HepG2 (cell line): ENCODE data around the gene TBC1D24. TPM values are rescaled to one million over a fixed set of nuclear protein-coding genes. Genes with fewer than 3 reads are reported as not detected.

ENCODE experiments used
- ATAC-seq: fragments of 200-7000 bp; cut with Tn5 transposase; 3 replicates; pipeline ENCODE4 v1.9.1; 2020; ENCODE audit warnings: mild to moderate bottlenecking, moderate library complexity
- BruUV-seq: library from RNA; stranded (reverse); fragments of 400-500 nt; replicated peaks from 2 replicates; lab custom pipeline; 2021; lab: Mats Ljungman, UMichigan
- CTCF ChIA-PET: fragments of 300-600 bp; formaldehyde crosslinking; extraction: SDS; loops from one replicate; lab custom pipeline; 2021; ENCODE audit warnings: low total read pairs, inconsistent platforms, low intra/inter-chr PET ratio; lab: Yijun Ruan, JAX
- POLR2A ChIA-PET: fragments of 350-600 bp; sonication (Branson Sonifier 250); formaldehyde crosslinking; loops from one replicate; lab custom pipeline; 2020; ENCODE audit warnings: antibody characterized with exemption, inconsistent platforms; lab: Yijun Ruan, JAX
- DNase-seq: peaks from one replicate; pipeline ENCODE4 v3.0.0-alpha.2; 2015; ENCODE audit warnings: low spot score
- FAIRE-seq: peaks from 3 replicates; lab custom pipeline; 2011; peaks lifted over from hg19 to GRCh38; lab: Jason Lieb, UNC
- H2AFZ ChIP-seq: one replicate; pipeline ENCODE4 v1.6.1; 2011; ENCODE audit warnings: low read length, inconsistent platforms
- H3K27ac ChIP-seq: fragments of 300-600 bp; 3 replicates; pipeline ENCODE4 v1.8.0; 2011; ENCODE audit warnings: mixed run types, mild to moderate bottlenecking, mixed read lengths, low read length, inconsistent platforms; ENCODE audit not compliant: insufficient read depth; ENCODE audit errors: extremely low read length
- H3K27me3 ChIP-seq, 2 experiments: fragments of 200-600 bp in 1 of 2; 2 replicates in 1 of 2; 3 replicates in 1 of 2; pipeline versions ENCODE4 v1.6.0 to v1.8.0; 2011; ENCODE audit warnings: low read length in 2 of 2, mild to moderate bottlenecking in 2 of 2, moderate library complexity in 2 of 2, inconsistent platforms in 1 of 2; ENCODE audit not compliant: insufficient read depth in 2 of 2, control insufficient read depth in 1 of 2
- H3K36me3 ChIP-seq, 2 experiments: fragments of 200-600 bp in 1 of 2; replicated peaks in 1 of 2; 2 replicates in 1 of 2; 3 replicates in 1 of 2; pipeline versions ENCODE4 v1.5.1 to v1.8.0; 2011; ENCODE audit warnings: low read length in 2 of 2, inconsistent platforms in 1 of 2; ENCODE audit not compliant: insufficient read depth in 2 of 2, control insufficient read depth in 1 of 2
- H3K4me1 ChIP-seq: 2 replicates; pipeline ENCODE4 v1.5.1; 2012; ENCODE audit warnings: low read length, inconsistent platforms; ENCODE audit not compliant: insufficient read depth
- H3K4me2 ChIP-seq: 2 replicates; pipeline ENCODE4 v1.6.0; 2011; ENCODE audit warnings: low read depth, low read length, inconsistent platforms
- H3K4me3 ChIP-seq, 3 experiments: fragments of 200-600 bp in 1 of 3; sonication (generic), shearing (Covaris generic) in 1 of 3; replicated peaks in 1 of 3; 2 replicates each; pipeline ENCODE4 v1.5.1; 2011 to 2016; ENCODE audit warnings: low read length in 3 of 3, inconsistent platforms in 2 of 3, low read depth in 2 of 3, mild to moderate bottlenecking in 2 of 3, control low read depth in 1 of 3, mixed read lengths in 1 of 3; ENCODE audit not compliant: insufficient read depth in 1 of 3
- H3K79me2 ChIP-seq: one replicate; pipeline ENCODE4 v1.6.1; 2011; ENCODE audit warnings: low read length, inconsistent platforms; ENCODE audit not compliant: insufficient read depth
- H3K9ac ChIP-seq: 2 replicates; pipeline ENCODE4 v1.6.0; 2011; ENCODE audit warnings: mild to moderate bottlenecking, low read depth, low read length, inconsistent platforms; ENCODE audit not compliant: insufficient read depth
- H3K9me3 ChIP-seq: 2 replicates; pipeline ENCODE4 v1.5.1; 2012; ENCODE audit warnings: mild to moderate bottlenecking, low read length
- H4K20me1 ChIP-seq: 2 replicates; pipeline ENCODE4 v1.6.0; 2011; ENCODE audit warnings: inconsistent platforms, mild to moderate bottlenecking, low read length, moderate library complexity; ENCODE audit not compliant: insufficient read depth
- CEBPB ChIP-seq: IDR thresholded peaks from 2 replicates; pipeline ENCODE4 v1.6.1; 2011; ENCODE audit warnings: low read depth, low read length, improper control_type of control experiment, borderline replicate concordance
- GTF2F1 ChIP-seq: fragments of 150-350 bp; IDR thresholded peaks from 2 replicates; pipeline ENCODE4 v1.6.1; 2014; ENCODE audit warnings: low read length
- MAF1 ChIP-seq: sonication (generic); formaldehyde crosslinking; IDR thresholded peaks from 2 replicates; pipeline ENCODE4 v1.5.0; 2020; ENCODE audit warnings: missing genetic modification reagents, borderline replicate concordance
- PAXIP1 ChIP-seq: sonication (generic); formaldehyde crosslinking; conservative IDR thresholded peaks from 2 replicates; pipeline ENCODE4 v1.4.0; 2020; ENCODE audit warnings: mild to moderate bottlenecking, missing genetic modification reagents, moderate library complexity
- ZBTB10 ChIP-seq: sonication (generic); formaldehyde crosslinking; IDR thresholded peaks from 2 replicates; pipeline ENCODE4 v1.4.0; 2020; ENCODE audit warnings: missing genetic modification reagents, borderline replicate concordance
- ZBTB2 ChIP-seq: sonication (generic); formaldehyde crosslinking; IDR thresholded peaks from 2 replicates; pipeline ENCODE4 v1.8.0; 2022; ENCODE audit warnings: low read depth, missing genetic modification reagents
- WGBS: methylation state at CpG from one replicate; pipeline ENCODE4 v1.1.6; 2017; ENCODE audit warnings: low lambda C conversion rate; 5-methylcytosine and 5-hydroxymethylcytosine counted together
- in situ Hi-C: cut with HindIII; loops from 2 replicates; pipeline ENCODE4 v1.10.0; 2017; ENCODE audit warnings: low pct_unique_long_range_greater_than_20kb; ENCODE audit not compliant: extremely low pct_ligation_motif_present
- intact Hi-C: fragments of 100-400 bp; cut with micrococcal nuclease; formaldehyde crosslinking; loops from one replicate; pipeline ENCODE4 v1.10.0; 2022; ENCODE audit not compliant: unreplicated experiment
- polyA plus RNA-seq, 8 experiments: library from polyadenylated mRNA; depleted of rRNA in 3 of 8; stranded (reverse) in 7 of 8; unstranded in 1 of 8; fragments of >200 nt; fragmentation: Illumina TruSeq in 4 of 8; extraction: Trizol in 4 of 8; gene quantifications; 2 replicates each; pipeline versions ENCODE4 v1.2.1 to v1.2.3, GENCODE V29; 2011 to 2016; ENCODE audit warnings: low read depth in 4 of 8, missing spikeins in 1 of 8, mixed read lengths in 1 of 8; ENCODE audit not compliant: insufficient read depth in 1 of 8
- total RNA-seq, 5 experiments: library from RNA; depleted of rRNA; stranded (reverse); fragments of >200 nt; fragmentation: Illumina TruSeq; extraction: Trizol; gene quantifications; 2 replicates each; pipeline ENCODE4 v1.2.3, GENCODE V29; 2016; ENCODE audit warnings: low read depth in 1 of 5

The TBC1D24 gene
- total and polyA plus RNA-seq, 2 of the 13 experiments (the other 11 are each of a cell fraction or from before 2014, with no cell fraction given) = 7.7 to 13.7 TPM

- POLR2A ChIA-PET = no interaction called here
- intact Hi-C loops = loop anchor here (5.0 kb wide), 1 partner anchor 84 kb away; the partner anchor contains the start of gene ABCA3
- Histone ChIP-seq H3K9me3 (no peaks in the 10 kb centered on the region), H3K27me3 (peaks cover 10 to 28% of the 10 kb centered on the region in 2 experiments), H4K20me1 (no peaks in the 10 kb centered on the region), H2AFZ (no peak overlapping the region), H3K27ac (no peak overlapping the region), H3K4me1 (peaks cover 26% of the 10 kb centered on the region), H3K36me3 (no peaks in the 10 kb centered on the region; a peak in 1 of 5 replicates), H3K4me3 (no peak overlapping the region), H3K9ac (no peak overlapping the region), H3K79me2 (peaks cover 13% of the 10 kb centered on the region), H3K4me2 (no peak overlapping the region)
- TF ChIP-seq CEBPB = peak; percentile 64
- TF ChIP-seq ZBTB10 (CRISPR knock-in tag) = no peak
- in situ Hi-C loops = loop anchor here (5.0 kb wide), 1 partner anchor 76 kb away; no protein-coding TSS in a partner anchor
- WGBS = 46% methylated on average over 12 of the region's 13 CpGs
- DNase-seq = no peak
- CTCF ChIA-PET = no interaction called here
- FAIRE-seq = no peak
- BruUV-seq = no TSS peak
- ATAC-seq = no peak
Measured at GRCh38 chr16:2425825-2426430, 49.0 kb upstream of the TBC1D24 start.

- H2AFZ ChIP-seq = no peak overlapping the region
- peaks cover 0 to 1% of the 10 kb centered on the region in 2 experiments; a peak in 3 of 5 replicates for H3K36me3 ChIP-seq
- intact Hi-C loops = loop anchor here (5.0 kb wide), 1 partner anchor 85 kb away; the partner anchor contains the start of gene ABCA3
- H3K9me3 ChIP-seq = no peaks in the 10 kb centered on the region
- ChIA-PET POLR2A (no interaction called here), CTCF (no interaction called here)
- no peaks in the 10 kb centered on the region for H4K20me1 ChIP-seq
- peaks cover 15% of the 10 kb centered on the region for H3K79me2 ChIP-seq
- peaks cover 33% of the 10 kb centered on the region for H3K4me1 ChIP-seq
- no peak overlapping the region for H3K4me2 ChIP-seq
- 75% methylated on average over 4 of the region's 6 CpGs for WGBS
- BruUV-seq = no TSS peak
- no peak overlapping the region for H3K4me3 ChIP-seq
- in situ Hi-C loops = loop anchor here (5.0 kb wide), 1 partner anchor 75 kb away; no protein-coding TSS in a partner anchor
- ATAC-seq = no peak
- FAIRE-seq = no peak
- no peak overlapping the region for H3K9ac ChIP-seq
- no peak for DNase-seq
- no peak overlapping the region for H3K27ac ChIP-seq
- peaks cover 10 to 28% of the 10 kb centered on the region in 2 experiments for H3K27me3 ChIP-seq
- TF ChIP-seq MAF1 (CRISPR knock-in tag) (no peak), GTF2F1 (no peak), PAXIP1 (CRISPR knock-in tag) (no peak), ZBTB2 (CRISPR knock-in tag) (no peak)
Measured at GRCh38 chr16:2426941-2427361, 48.0 kb upstream of the TBC1D24 start.
